Psoas muscle (tissue), 8 donors: ENCODE results near the gene ZIC5. TPM values are rescaled to one million over a fixed set of nuclear protein-coding genes. Genes with fewer than 3 reads are reported as not detected.

Experiments used
- ATAC-seq, 4 donors: fragments of 200-7000 bp; cut with Tn5 transposase; one replicate each; pipeline ENCODE4 v1.9.1; 2020; ENCODE audit warnings: moderate library complexity in 3 of 4, mild to moderate bottlenecking in 2 of 4
- DNase-seq, 2 donors: peaks; one replicate each; pipeline ENCODE4 v3.0.0-alpha.2; 2020
- H3K27ac ChIP-seq: fragments of 200-600 bp; one replicate; pipeline ENCODE4 v1.8.0; 2022
- H3K27me3 ChIP-seq, 3 donors: fragments of 200-600 bp in 1 of 3; one replicate each; pipeline versions ENCODE4 v1.6.1 to v1.8.0; 2013 to 2022; ENCODE audit warnings: low read length in 2 of 3, mild to moderate bottlenecking in 2 of 3, moderate library complexity in 1 of 3; ENCODE audit not compliant: insufficient read depth in 3 of 3
- H3K36me3 ChIP-seq, 2 donors: fragments of 200-600 bp in 1 of 2; one replicate each; pipeline versions ENCODE4 v1.6.1 to v1.8.0; 2013 to 2022; ENCODE audit warnings: low read depth in 1 of 2, mild to moderate bottlenecking in 1 of 2, moderate library complexity in 1 of 2; ENCODE audit not compliant: insufficient read depth in 1 of 2
- H3K4me1 ChIP-seq: fragments of 200-600 bp; one replicate; pipeline ENCODE4 v1.8.0; 2022
- H3K4me3 ChIP-seq: fragments of 200-600 bp; one replicate; pipeline ENCODE4 v1.8.0; 2022; ENCODE audit warnings: mild to moderate bottlenecking
- H3K9me3 ChIP-seq: fragments of 200-600 bp; one replicate; pipeline ENCODE4 v1.8.0; 2022
- WGBS, 3 donors: extraction: QIAGEN DNeasy Blood & Tissue Kit; methylation state at CpG; one replicate each; pipeline versions ENCODE4 v1.1.6 to v1.1.7; 2013; 5-methylcytosine and 5-hydroxymethylcytosine counted together
- intact Hi-C, 2 donors: fragments of 100-400 bp; cut with DNase I; formaldehyde crosslinking; loops; one replicate each; pipeline versions ENCODE4 v1.11.0 to v1.14.2; 2022
- polyA plus RNA-seq, 3 donors: library from polyadenylated mRNA; stranded (reverse); fragments of 200-250 nt; gene quantifications; one replicate each; pipeline ENCODE4 v1.2.3, GENCODE V29; 2013
- total RNA-seq, 4 donors: library from RNA; stranded (reverse); fragmentation: NEBNext Ultra II Directional in 2 of 4; extraction: Animal tissue kit (Norgen Biotek cat#: 25700) in 2 of 4; gene quantifications; one replicate each; pipeline versions ENCODE4 v1.2.1 to v1.2.4, GENCODE V29; 2021 to 2023
- TF ChIP-seq, protein P1 (sequence below): fragments of 200-600 bp; IDR thresholded peaks from one replicate; pipeline ENCODE4 v1.8.0; 2022; ENCODE audit warnings: antibody characterized with exemption
- donor health status: healthy with polysubstance abuse.
- donor health status: DM: no; HTN: no; CAD: no; lungs with moderate emphysema.
- donor health status: Bipolar disorder and iron deficiency.
- donor health status: healthy.
- donor health status: DM: yes; HTN: yes; CAD: no.
- donor health status: DM: no; HTN: no; CAD: no.
- donor health status: DM: no; HTN: no; CAD: no.
- donor health status: DM: yes; HTN: yes; CAD: no.

Gene ZIC5
- total and polyA plus RNA-seq, 7 donors, result not detected

DNA sequence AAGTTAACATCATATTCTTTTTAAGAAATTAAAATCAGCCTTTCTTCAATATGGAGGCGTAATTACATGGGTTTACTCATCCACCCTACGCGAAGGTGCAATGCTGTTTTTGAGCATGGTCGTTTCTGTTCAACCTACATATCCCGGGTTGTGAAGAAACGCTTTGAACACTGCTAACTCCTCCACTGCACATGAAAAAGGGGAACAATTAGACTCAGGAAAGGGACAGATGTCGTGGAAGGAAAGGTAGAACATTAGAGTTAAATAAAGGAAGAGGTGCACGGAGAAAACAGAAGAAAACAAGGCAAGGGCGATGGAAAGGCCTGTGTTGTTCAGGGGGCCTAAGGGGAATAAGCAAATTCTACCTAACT, 4.1 kb downstream of the ZIC5 start:
- H3K9me3 ChIP-seq, result no peaks in the 10 kb centered on the region
- no peak overlapping the region for H3K4me3 ChIP-seq
- H3K36me3 ChIP-seq, result no peaks in the 10 kb centered on the region
- intact Hi-C loops, result no loop called here
- H3K4me1 ChIP-seq, result peaks cover 15% of the 10 kb centered on the region
- ATAC-seq (no peak), DNase-seq (no peak)
- 69 to 85% (median 81%) methylated on average over 9 of the region's 9 CpGs for WGBS, 3 donors
- TF ChIP-seq, protein P1, sequence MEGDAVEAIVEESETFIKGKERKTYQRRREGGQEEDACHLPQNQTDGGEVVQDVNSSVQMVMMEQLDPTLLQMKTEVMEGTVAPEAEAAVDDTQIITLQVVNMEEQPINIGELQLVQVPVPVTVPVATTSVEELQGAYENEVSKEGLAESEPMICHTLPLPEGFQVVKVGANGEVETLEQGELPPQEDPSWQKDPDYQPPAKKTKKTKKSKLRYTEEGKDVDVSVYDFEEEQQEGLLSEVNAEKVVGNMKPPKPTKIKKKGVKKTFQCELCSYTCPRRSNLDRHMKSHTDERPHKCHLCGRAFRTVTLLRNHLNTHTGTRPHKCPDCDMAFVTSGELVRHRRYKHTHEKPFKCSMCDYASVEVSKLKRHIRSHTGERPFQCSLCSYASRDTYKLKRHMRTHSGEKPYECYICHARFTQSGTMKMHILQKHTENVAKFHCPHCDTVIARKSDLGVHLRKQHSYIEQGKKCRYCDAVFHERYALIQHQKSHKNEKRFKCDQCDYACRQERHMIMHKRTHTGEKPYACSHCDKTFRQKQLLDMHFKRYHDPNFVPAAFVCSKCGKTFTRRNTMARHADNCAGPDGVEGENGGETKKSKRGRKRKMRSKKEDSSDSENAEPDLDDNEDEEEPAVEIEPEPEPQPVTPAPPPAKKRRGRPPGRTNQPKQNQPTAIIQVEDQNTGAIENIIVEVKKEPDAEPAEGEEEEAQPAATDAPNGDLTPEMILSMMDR, result no peak
- no peak overlapping the region for H3K27ac ChIP-seq
- peaks cover 5 to 97% (median 42%) of the 10 kb centered on the region in 3 donors for H3K27me3 ChIP-seq

DNA sequence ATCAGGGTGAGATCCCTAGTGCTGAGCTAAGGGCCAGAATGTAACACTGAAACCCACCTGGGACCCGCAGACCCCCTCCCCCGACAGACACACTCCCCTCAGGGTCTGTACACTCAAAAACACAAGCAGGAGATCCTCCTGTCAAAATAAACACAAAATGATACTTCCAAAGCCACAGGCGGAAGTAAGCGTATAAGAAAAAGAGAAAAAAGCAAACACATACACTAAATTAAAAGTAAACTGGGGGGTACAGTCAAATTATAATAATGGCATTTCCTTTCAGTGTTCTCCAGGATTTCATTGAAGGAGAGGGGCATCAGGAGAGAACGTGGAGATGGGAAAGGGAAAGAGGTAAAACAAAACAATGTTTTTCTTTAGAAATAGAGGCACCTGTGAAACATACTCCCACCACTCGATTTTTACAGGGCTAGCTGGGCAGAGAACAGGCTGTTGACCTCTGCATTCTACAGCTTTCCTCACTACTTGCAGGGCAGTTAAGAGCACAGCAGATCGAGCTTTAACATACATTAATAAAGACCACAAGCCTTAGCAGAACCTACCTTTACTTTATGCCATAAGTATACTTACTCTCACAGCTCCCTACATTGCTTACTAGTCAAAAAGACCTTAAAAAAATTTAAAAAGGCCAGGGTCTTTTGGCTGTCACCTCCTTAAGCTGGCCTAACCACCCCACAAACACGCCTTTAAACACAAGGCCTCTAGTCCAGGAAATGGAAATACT, 5.3 kb downstream of the ZIC5 start:
- peaks cover 6 to 97% (median 36%) of the 10 kb centered on the region in 3 donors for H3K27me3 ChIP-seq
- peaks cover 11% of the 10 kb centered on the region for H3K4me1 ChIP-seq
- H3K27ac ChIP-seq, result no peak overlapping the region
- DNase-seq (no peak), ATAC-seq (no peak)
- H3K4me3 ChIP-seq, result no peak overlapping the region
- intact Hi-C loops, result no loop called here
- no peaks in the 10 kb centered on the region for H3K9me3 ChIP-seq
- WGBS, 3 donors, result 75 to 85% (median 81%) methylated on average over 8 of the region's 8 CpGs
- no peaks in the 10 kb centered on the region for H3K36me3 ChIP-seq
- TF ChIP-seq, protein P1, result no peak

DNA sequence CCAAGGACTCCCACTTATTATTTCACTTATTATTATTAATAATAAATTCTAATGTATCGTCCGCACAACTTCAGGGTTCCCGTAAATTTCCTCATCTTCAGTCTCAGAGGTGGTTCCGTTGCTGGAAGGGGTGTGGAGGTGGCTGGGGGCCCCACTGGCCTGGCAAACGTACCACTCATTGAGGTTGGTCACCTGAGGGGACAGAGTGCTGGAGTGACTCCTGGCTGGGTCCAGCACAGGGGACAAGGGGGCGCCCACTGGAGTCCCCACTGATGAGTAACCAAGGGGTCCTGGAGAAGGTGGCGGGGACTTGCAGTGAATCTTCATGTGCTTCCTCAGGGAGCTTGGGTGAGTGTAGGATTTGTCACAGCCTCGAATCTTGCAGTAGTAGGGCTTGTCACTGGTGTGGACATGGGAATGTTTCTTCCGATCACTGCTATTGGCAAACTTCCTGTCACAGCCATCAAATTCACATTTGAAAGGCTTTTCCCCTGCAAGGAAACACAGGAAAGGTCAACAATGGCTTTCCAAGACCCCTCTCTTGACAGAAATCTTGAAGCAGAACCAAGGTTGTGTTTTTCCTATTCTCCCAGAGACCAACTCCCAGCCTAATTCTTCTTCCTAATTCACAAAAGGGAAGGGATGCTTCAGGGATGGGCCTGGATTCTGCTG, 6.1 kb downstream of the ZIC5 start:
- H3K36me3 ChIP-seq, result no peaks in the 10 kb centered on the region
- intact Hi-C loops, result no loop called here
- no peak for ATAC-seq
- H3K27ac ChIP-seq, result no peak overlapping the region
- H3K4me3 ChIP-seq, result no peak overlapping the region
- TF ChIP-seq, protein P1, result no peak
- no peaks in the 10 kb centered on the region for H3K9me3 ChIP-seq
- WGBS, 3 donors, result 74 to 76% (median 74%) methylated on average over 9 of the region's 9 CpGs
- H3K4me1 ChIP-seq, result peaks cover 11% of the 10 kb centered on the region
- no peak for DNase-seq
- H3K27me3 ChIP-seq, result peaks cover 11 to 98% (median 37%) of the 10 kb centered on the region in 3 donors

DNA sequence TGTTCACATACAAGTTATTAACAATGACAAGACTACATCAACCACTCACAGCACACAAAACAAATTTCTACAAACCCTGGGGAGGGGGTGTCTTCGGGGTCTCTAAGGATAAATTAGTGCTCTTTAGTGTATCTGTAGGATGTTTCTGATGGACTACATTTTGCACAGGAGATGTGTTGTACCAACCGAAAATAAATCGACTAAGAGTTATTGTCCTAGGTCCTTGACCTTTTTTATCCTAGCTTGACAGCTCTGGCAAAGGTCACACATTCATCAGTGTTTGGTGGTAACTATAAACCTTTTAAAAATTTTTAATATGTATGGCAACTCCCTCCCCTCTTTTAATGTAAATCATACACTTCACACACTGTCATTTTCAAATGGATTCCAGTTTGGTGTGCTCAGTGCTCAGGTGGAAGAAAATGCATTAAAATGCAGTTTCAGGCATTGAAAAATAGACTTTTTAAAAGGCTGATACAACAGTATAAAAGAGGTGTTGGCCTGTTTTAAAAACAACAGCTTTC, 7.7 kb downstream of the ZIC5 start:
- ATAC-seq (no peak), DNase-seq (no peak)
- Histone ChIP-seq H3K4me3 (no peak overlapping the region), H3K27ac (no peak overlapping the region), H3K4me1 (peaks cover 5% of the 10 kb centered on the region), H3K27me3 (peaks cover 11 to 100% (median 36%) of the 10 kb centered on the region in 3 donors), H3K36me3 (no peaks in the 10 kb centered on the region), H3K9me3 (no peaks in the 10 kb centered on the region)
- TF ChIP-seq, protein P1, result no peak
- 31 to 42% (median 35%) methylated on average over 3 of the region's 3 CpGs for WGBS, 3 donors
- intact Hi-C loops, result no loop called here
